HEK293 (cell line): ENCODE data around the gene GREM1.

Source experiments
- CTCF ChIA-PET: fragments of 350-600 bp; formaldehyde crosslinking; extraction: SDS; loops from one replicate; lab custom pipeline; 2021; ENCODE audit warnings: antibody characterized with exemption; lab: Yijun Ruan, JAX
- POLR2A ChIA-PET: fragments of 300-600 bp; formaldehyde crosslinking; extraction: SDS; loops from one replicate; lab custom pipeline; 2020; ENCODE audit warnings: antibody characterized with exemption, inconsistent platforms; lab: Yijun Ruan, JAX
- H3K27ac ChIP-seq: fragments of 200-500 bp; sonication (Bioruptor generic); 2 replicates; pipeline ENCODE4 v1.5.1; 2014; ENCODE audit warnings: low read depth, low read length, control low read depth, inconsistent platforms; ENCODE audit errors: extremely low read depth
- H3K36me3 ChIP-seq, 2 experiments: fragments of 200-500 bp in 1 of 2; sonication (Bioruptor generic) in 1 of 2; 1 replicate in 1 of 2; 2 replicates in 1 of 2; pipeline ENCODE4 v1.5.1; 2014 to 2017; ENCODE audit warnings: inconsistent platforms in 2 of 2, low read length in 2 of 2; ENCODE audit not compliant: control insufficient read depth in 2 of 2, insufficient read depth in 1 of 2
- H3K4me1 ChIP-seq: fragments of 200-500 bp; sonication (Bioruptor generic); 2 replicates; pipeline ENCODE4 v1.5.1; 2014; ENCODE audit warnings: mild to moderate bottlenecking, low read length, inconsistent platforms; ENCODE audit not compliant: control insufficient read depth, insufficient read depth
- H3K4me3 ChIP-seq: 2 replicates; pipeline ENCODE4 v1.5.1; 2011; ENCODE audit warnings: low read depth, mild to moderate bottlenecking, control low read depth, low read length, moderate library complexity
- H3K9me3 ChIP-seq: fragments of 200-500 bp; sonication (Bioruptor generic); 2 replicates; pipeline ENCODE4 v1.5.1; 2014; ENCODE audit warnings: low read depth, low read length, inconsistent platforms; ENCODE audit not compliant: control insufficient read depth, insufficient read depth
- EGR2 ChIP-seq: fragments of 450-650 bp; formaldehyde crosslinking; IDR thresholded peaks from 2 replicates; pipeline ENCODE4 v1.5.1; 2016; ENCODE audit warnings: low read depth, missing biosample characterization, missing genetic modification characterization
- HOXA7 ChIP-seq: sonication (generic); formaldehyde crosslinking; IDR thresholded peaks from 2 replicates; pipeline ENCODE4 v1.8.1; 2022; ENCODE audit warnings: missing genetic modification reagents, borderline replicate concordance
- MYNN ChIP-seq: fragments of 450-650 bp; formaldehyde crosslinking; IDR thresholded peaks from 2 replicates; pipeline ENCODE4 v1.5.1; 2016; ENCODE audit warnings: missing biosample characterization, missing genetic modification characterization, borderline replicate concordance
- REPIN1 ChIP-seq: fragments of 450-650 bp; formaldehyde crosslinking; IDR thresholded peaks from 2 replicates; pipeline ENCODE4 v1.5.1; 2017; ENCODE audit warnings: missing biosample characterization, missing genetic modification characterization, low read depth
- TRIM28 ChIP-seq: IDR thresholded peaks from 2 replicates; pipeline ENCODE4 v1.6.1; 2011; ENCODE audit warnings: low read length, control low read depth, borderline replicate concordance
- ZBTB1 ChIP-seq: fragments of 450-650 bp; formaldehyde crosslinking; IDR thresholded peaks from 2 replicates; pipeline ENCODE4 v1.5.1; 2016; ENCODE audit warnings: missing biosample characterization, missing genetic modification characterization
- ZNF140 ChIP-seq: fragments of 450-650 bp; formaldehyde crosslinking; IDR thresholded peaks from 2 replicates; pipeline ENCODE4 v1.5.1; 2016; ENCODE audit warnings: missing biosample characterization, missing genetic modification characterization
- ZNF155 ChIP-seq: fragments of 450-650 bp; formaldehyde crosslinking; IDR thresholded peaks from 2 replicates; pipeline ENCODE4 v1.5.1; 2016; ENCODE audit warnings: missing biosample characterization, missing genetic modification characterization
- ZNF169 ChIP-seq: fragments of 450-650 bp; formaldehyde crosslinking; IDR thresholded peaks from 2 replicates; pipeline ENCODE4 v1.5.1; 2016; ENCODE audit warnings: missing biosample characterization, missing genetic modification characterization
- ZNF324 ChIP-seq: fragments of 450-650 bp; formaldehyde crosslinking; IDR thresholded peaks from 2 replicates; pipeline ENCODE4 v1.5.1; 2016; ENCODE audit warnings: missing biosample characterization, missing genetic modification characterization
- ZNF530 ChIP-seq: fragments of 450-650 bp; formaldehyde crosslinking; IDR thresholded peaks from 2 replicates; pipeline ENCODE4 v1.5.1; 2016; ENCODE audit warnings: low read depth, missing biosample characterization, missing genetic modification characterization
- ZNF558 ChIP-seq: fragments of 450-650 bp; formaldehyde crosslinking; IDR thresholded peaks from 2 replicates; pipeline ENCODE4 v1.5.1; 2016; ENCODE audit warnings: missing biosample characterization, missing genetic modification characterization
- ZNF580 ChIP-seq: fragments of 450-650 bp; formaldehyde crosslinking; IDR thresholded peaks from 2 replicates; pipeline ENCODE4 v1.5.1; 2016; ENCODE audit warnings: missing biosample characterization, missing genetic modification characterization
- ZNF610 ChIP-seq: fragments of 450-650 bp; formaldehyde crosslinking; IDR thresholded peaks from 2 replicates; pipeline ENCODE4 v1.5.1; 2016; ENCODE audit warnings: missing biosample characterization, missing genetic modification characterization, borderline replicate concordance
- ZNF626 ChIP-seq: fragments of 450-650 bp; sonication (Bioruptor Pico); formaldehyde crosslinking; IDR thresholded peaks from 2 replicates; pipeline ENCODE4 v1.5.1; 2018; ENCODE audit warnings: missing biosample characterization, missing genetic modification characterization, inconsistent platforms
- ZNF658 ChIP-seq: fragments of 450-650 bp; formaldehyde crosslinking; IDR thresholded peaks from 2 replicates; pipeline ENCODE4; 2016; ENCODE audit warnings: missing biosample characterization, missing genetic modification characterization
- ZNF701 ChIP-seq: fragments of 450-650 bp; formaldehyde crosslinking; IDR thresholded peaks from 2 replicates; pipeline ENCODE4 v1.5.1; 2016; ENCODE audit warnings: missing biosample characterization, missing genetic modification characterization
- ZNF768 ChIP-seq: fragments of 450-650 bp; formaldehyde crosslinking; IDR thresholded peaks from 2 replicates; pipeline ENCODE4 v1.5.1; 2018; ENCODE audit warnings: missing biosample characterization, mild to moderate bottlenecking, missing genetic modification characterization
- ZNF776 ChIP-seq: fragments of 450-650 bp; formaldehyde crosslinking; IDR thresholded peaks from 2 replicates; pipeline ENCODE4 v1.5.0; 2017; ENCODE audit warnings: missing biosample characterization, missing genetic modification characterization, borderline replicate concordance
- ZNF837 ChIP-seq: fragments of 450-650 bp; formaldehyde crosslinking; IDR thresholded peaks from 2 replicates; pipeline ENCODE4 v1.5.1; 2016; ENCODE audit warnings: missing biosample characterization, missing genetic modification characterization
- ZSCAN23 ChIP-seq: fragments of 450-650 bp; formaldehyde crosslinking; IDR thresholded peaks from 2 replicates; pipeline ENCODE4 v1.5.1; 2016; ENCODE audit warnings: missing biosample characterization, missing genetic modification characterization
- TF ChIP-seq, protein P1 (sequence below): fragments of 450-650 bp; formaldehyde crosslinking; IDR thresholded peaks from 2 replicates; pipeline ENCODE4 v1.5.1; 2017; ENCODE audit warnings: missing biosample characterization, missing genetic modification characterization
- TF ChIP-seq, protein P2 (sequence below): fragments of 450-650 bp; formaldehyde crosslinking; IDR thresholded peaks from 2 replicates; pipeline ENCODE4 v1.5.1; 2016; ENCODE audit warnings: missing biosample characterization, missing genetic modification characterization
- TF ChIP-seq, protein P3 (sequence below): IDR thresholded peaks from 2 replicates; pipeline ENCODE4 v1.6.1; 2011; ENCODE audit warnings: mild to moderate bottlenecking, low read depth, low read length, borderline replicate concordance

Gene GREM1

DNA sequence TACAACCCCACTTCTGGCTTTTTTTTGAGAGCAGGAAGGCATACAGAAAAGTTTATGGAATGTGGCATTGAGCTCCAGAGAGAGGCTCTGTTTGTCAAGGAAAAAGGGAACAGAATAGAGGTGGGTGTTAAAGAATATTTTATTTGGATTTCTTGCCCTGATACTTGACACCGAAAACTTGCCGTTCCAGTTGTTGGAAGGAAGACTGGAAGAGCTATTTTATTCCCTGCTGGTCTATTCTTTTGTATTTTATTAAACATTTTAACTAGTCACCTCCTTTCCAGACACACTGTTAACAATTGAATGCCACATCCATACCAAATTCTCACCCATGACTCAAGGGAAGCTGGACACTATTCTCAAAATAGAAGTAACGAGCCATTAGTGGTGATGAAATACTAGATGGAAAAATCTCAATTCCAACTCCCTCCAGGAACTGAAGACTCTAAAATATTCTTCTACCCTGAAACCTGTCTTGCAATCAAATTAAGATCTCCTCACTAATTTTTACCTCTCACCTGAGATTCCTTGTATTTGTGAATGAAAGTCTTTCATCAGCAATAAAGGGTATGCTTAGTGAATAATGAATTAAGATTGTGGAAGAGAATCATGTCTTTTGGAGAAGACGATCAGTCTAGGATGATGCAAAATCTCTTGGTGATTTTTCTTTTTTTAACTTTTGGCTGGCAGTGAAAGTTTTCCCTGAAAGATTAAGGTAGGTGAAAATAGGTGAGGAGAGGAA is 28.5 kb downstream of the GREM1 start:
- CTCF ChIA-PET, result interaction anchor here (0.6 to 1.2 kb wide), 2 partner anchors 77 to 275 kb away, joined by 3 read pairs; no protein-coding TSS in a partner anchor
- no peaks in the 10 kb centered on the region for H3K36me3 ChIP-seq
- H3K9me3 ChIP-seq, result no peaks in the 10 kb centered on the region
- no peak overlapping the region for H3K4me3 ChIP-seq
- H3K4me1 ChIP-seq, result no peaks in the 10 kb centered on the region; the same call in 1 of the 2 replicates
- no peak for TF ChIP-seq ZBTB1 (tag by site-specific recombination)
- TF ChIP-seq ZNF558, result peak; percentile 95
- no peak overlapping the region for H3K27ac ChIP-seq
- POLR2A ChIA-PET, result no interaction called here

DNA sequence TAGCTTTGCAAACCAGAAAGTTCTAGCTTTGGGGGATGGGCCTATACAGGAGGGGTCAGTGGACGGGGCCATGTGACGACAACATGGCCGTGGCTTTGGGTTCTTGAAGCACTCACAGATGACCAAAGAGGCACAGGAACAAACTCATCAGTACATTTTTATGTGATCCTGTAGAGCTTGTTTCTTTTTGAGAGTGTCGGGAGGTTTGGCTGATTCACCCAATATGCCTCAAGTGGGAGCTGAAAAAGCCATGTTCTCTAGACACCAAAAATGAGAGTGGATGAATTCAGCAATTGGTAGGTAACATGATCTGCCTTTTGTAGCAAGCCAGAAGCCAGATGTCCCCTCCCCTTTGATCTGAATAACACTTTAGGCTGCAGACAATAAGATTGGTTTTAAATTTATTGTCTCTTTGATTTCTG is 30.1 kb downstream of the GREM1 start:
- CTCF ChIA-PET, result no interaction called here
- H3K4me3 ChIP-seq, result no peak overlapping the region
- TF ChIP-seq ZNF530 (tag by site-specific recombination) (no peak), ZNF701 (tag by site-specific recombination) (no peak), ZNF155 (tag by site-specific recombination) (no peak), EGR2 (tag by site-specific recombination) (no peak), ZSCAN23 (tag by site-specific recombination) (no peak), ZNF626 (tag by site-specific recombination) (no peak), ZNF837 (tag by site-specific recombination) (no peak), ZNF169 (tag by site-specific recombination) (no peak), ZNF776 (no peak)
- TF ChIP-seq, protein P1, sequence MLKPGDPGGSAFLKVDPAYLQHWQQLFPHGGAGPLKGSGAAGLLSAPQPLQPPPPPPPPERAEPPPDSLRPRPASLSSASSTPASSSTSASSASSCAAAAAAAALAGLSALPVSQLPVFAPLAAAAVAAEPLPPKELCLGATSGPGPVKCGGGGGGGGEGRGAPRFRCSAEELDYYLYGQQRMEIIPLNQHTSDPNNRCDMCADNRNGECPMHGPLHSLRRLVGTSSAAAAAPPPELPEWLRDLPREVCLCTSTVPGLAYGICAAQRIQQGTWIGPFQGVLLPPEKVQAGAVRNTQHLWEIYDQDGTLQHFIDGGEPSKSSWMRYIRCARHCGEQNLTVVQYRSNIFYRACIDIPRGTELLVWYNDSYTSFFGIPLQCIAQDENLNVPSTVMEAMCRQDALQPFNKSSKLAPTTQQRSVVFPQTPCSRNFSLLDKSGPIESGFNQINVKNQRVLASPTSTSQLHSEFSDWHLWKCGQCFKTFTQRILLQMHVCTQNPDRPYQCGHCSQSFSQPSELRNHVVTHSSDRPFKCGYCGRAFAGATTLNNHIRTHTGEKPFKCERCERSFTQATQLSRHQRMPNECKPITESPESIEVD (tag by site-specific recombination), result no peak
- no peak overlapping the region for H3K27ac ChIP-seq
- no peaks in the 10 kb centered on the region; the same call in 1 of the 2 replicates for H3K4me1 ChIP-seq
- H3K9me3 ChIP-seq, result no peaks in the 10 kb centered on the region
- H3K36me3 ChIP-seq, result no peaks in the 10 kb centered on the region
- POLR2A ChIA-PET, result no interaction called here

DNA sequence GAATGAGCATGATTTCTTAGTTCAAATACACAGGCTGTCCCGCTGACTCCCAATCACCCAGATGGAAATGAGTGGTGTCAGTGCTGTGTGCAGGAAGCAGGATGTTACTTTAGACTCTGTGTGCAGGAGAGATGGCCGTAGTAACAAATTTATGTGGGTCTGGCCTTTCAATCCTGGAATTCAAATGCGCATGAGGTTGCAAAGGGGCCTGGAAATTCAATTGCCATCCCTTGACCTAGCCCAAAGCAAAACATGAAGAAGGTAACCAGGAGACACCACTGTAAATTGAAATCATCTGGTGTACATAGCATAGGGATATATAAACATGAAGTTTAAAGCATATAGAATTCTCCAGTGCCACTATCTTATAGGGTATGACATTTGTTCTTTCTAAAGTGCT is 33.2 kb downstream of the GREM1 start:
- no peaks in the 10 kb centered on the region for H3K9me3 ChIP-seq
- ChIA-PET CTCF (no interaction called here), POLR2A (no interaction called here)
- no peaks in the 10 kb centered on the region for H3K36me3 ChIP-seq
- TF ChIP-seq, protein P2, sequence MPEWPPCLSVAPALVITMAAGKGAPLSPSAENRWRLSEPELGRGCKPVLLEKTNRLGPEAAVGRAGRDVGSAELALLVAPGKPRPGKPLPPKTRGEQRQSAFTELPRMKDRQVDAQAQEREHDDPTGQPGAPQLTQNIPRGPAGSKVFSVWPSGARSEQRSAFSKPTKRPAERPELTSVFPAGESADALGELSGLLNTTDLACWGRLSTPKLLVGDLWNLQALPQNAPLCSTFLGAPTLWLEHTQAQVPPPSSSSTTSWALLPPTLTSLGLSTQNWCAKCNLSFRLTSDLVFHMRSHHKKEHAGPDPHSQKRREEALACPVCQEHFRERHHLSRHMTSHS (tag by site-specific recombination), result no peak
- TF ChIP-seq ZNF580 (tag by site-specific recombination) (no peak), HOXA7 (CRISPR knock-in tag) (no peak), ZNF776 (no peak), ZNF658 (no peak), REPIN1 (no peak), ZNF324 (no peak), ZNF610 (tag by site-specific recombination) (no peak), MYNN (tag by site-specific recombination) (no peak), ZNF768 (tag by site-specific recombination) (no peak), TRIM28 (no peak), ZNF140 (tag by site-specific recombination) (no peak)
- TF ChIP-seq, protein P3, sequence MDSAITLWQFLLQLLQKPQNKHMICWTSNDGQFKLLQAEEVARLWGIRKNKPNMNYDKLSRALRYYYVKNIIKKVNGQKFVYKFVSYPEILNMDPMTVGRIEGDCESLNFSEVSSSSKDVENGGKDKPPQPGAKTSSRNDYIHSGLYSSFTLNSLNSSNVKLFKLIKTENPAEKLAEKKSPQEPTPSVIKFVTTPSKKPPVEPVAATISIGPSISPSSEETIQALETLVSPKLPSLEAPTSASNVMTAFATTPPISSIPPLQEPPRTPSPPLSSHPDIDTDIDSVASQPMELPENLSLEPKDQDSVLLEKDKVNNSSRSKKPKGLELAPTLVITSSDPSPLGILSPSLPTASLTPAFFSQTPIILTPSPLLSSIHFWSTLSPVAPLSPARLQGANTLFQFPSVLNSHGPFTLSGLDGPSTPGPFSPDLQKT, result no peak
- no peak overlapping the region for H3K4me3 ChIP-seq
- no peaks in the 10 kb centered on the region for H3K4me1 ChIP-seq
- H3K27ac ChIP-seq, result no peak overlapping the region
